BE2C (cell line): ENCODE results near the gene FAM120B.

Experiments used
- DNase-seq: peaks from one replicate; pipeline ENCODE4 v3.0.0-alpha.2; 2020
- H3K27me3 ChIP-seq: fragments of 250-450 bp; sonication (Bioruptor Pico); 2 replicates; pipeline ENCODE4 v1.5.1; 2020; ENCODE audit warnings: mild to moderate bottlenecking
- H3K36me3 ChIP-seq: fragments of 250-450 bp; sonication (Bioruptor Pico); 2 replicates; pipeline ENCODE4 v1.5.1; 2020; ENCODE audit warnings: mild to moderate bottlenecking
- H3K4me1 ChIP-seq: fragments of 250-450 bp; sonication (Bioruptor Pico); 2 replicates; pipeline ENCODE4 v1.5.1; 2020
- H3K4me3 ChIP-seq: 2 replicates; pipeline ENCODE4 v1.5.1; 2011; ENCODE audit warnings: low read depth, low read length
- H3K9me3 ChIP-seq: fragments of 250-450 bp; sonication (Bioruptor Pico); 2 replicates; pipeline ENCODE4 v1.5.1; 2020
- TF ChIP-seq, protein P1 (sequence below): IDR thresholded peaks from 2 replicates; pipeline ENCODE4 v1.5.1; 2012; ENCODE audit warnings: mild to moderate bottlenecking, low read depth, low read length

Gene FAM120B

GRCh38 chr6:170448317-170448716 lies 141.8 kb downstream of the FAM120B start:
- H3K4me3 ChIP-seq = no peak overlapping the region
- H3K27me3 ChIP-seq = no peaks in the 10 kb centered on the region
- TF ChIP-seq, protein P1, sequence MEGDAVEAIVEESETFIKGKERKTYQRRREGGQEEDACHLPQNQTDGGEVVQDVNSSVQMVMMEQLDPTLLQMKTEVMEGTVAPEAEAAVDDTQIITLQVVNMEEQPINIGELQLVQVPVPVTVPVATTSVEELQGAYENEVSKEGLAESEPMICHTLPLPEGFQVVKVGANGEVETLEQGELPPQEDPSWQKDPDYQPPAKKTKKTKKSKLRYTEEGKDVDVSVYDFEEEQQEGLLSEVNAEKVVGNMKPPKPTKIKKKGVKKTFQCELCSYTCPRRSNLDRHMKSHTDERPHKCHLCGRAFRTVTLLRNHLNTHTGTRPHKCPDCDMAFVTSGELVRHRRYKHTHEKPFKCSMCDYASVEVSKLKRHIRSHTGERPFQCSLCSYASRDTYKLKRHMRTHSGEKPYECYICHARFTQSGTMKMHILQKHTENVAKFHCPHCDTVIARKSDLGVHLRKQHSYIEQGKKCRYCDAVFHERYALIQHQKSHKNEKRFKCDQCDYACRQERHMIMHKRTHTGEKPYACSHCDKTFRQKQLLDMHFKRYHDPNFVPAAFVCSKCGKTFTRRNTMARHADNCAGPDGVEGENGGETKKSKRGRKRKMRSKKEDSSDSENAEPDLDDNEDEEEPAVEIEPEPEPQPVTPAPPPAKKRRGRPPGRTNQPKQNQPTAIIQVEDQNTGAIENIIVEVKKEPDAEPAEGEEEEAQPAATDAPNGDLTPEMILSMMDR = no peak
- no peaks in the 10 kb centered on the region for H3K9me3 ChIP-seq
- no peaks in the 10 kb centered on the region for H3K36me3 ChIP-seq
- DNase-seq = no peak
- no peaks in the 10 kb centered on the region for H3K4me1 ChIP-seq

DNA sequence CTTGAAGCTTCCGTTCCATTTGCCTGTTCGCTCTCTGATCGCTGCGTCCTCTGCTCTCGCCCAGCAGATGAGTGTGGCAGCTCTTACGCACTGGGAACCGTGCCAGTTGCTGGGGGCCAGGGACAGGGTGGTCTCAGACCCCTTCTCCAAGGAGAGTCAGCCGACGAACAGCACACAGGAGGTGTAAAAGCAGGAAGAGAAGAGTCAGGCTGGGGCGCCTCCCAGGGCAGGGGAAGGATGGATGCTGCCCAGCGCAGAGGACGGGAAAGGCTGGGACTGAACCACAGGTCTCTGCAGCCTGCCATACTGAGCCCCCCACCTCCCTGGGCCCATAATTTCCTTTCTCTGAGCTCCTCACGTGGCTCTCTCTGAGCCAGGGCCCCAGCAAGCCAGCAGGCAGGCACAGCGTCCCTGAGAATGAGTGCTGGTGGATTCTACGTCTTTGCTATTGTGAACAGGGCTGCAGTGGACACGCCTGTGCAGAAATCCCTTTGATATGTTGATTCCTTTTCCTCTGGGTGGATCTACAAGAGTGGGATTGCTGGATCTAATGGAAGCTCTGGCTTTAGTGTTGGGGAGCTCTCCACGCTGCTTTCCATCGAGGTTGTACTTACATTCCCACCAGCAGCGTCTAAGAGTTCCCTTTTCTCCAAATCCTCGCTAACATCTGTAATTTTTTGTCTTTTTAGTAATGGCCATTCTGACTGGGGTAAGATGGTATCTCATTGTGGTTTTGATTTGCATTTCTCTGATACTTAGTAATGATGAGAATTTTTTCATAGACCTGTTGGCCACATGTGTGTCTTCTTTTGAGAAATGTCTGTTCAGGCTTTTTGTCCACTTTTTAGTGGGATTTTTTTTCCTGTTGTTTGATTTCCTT lies 142.4 kb downstream of the FAM120B start:
- Histone ChIP-seq H3K4me1 (no peaks in the 10 kb centered on the region), H3K4me3 (no peak overlapping the region), H3K27me3 (no peaks in the 10 kb centered on the region), H3K9me3 (no peaks in the 10 kb centered on the region), H3K36me3 (no peaks in the 10 kb centered on the region)
- TF ChIP-seq, protein P1 = no peak
- no peak for DNase-seq

GRCh38 chr6:170449835-170450753 lies 143.5 kb downstream of the FAM120B start:
- TF ChIP-seq, protein P1 = no peak
- H3K36me3 ChIP-seq = no peaks in the 10 kb centered on the region
- H3K4me3 ChIP-seq = no peak overlapping the region
- H3K9me3 ChIP-seq = no peaks in the 10 kb centered on the region
- no peaks in the 10 kb centered on the region for H3K4me1 ChIP-seq
- DNase-seq = no peak
- H3K27me3 ChIP-seq = no peaks in the 10 kb centered on the region

- Histone ChIP-seq H3K27me3 (no peaks in the 10 kb centered on the region), H3K36me3 (no peaks in the 10 kb centered on the region), H3K4me1 (no peaks in the 10 kb centered on the region), H3K9me3 (no peaks in the 10 kb centered on the region), H3K4me3 (no peak overlapping the region)
- DNase-seq = no peak
- TF ChIP-seq, protein P1 = no peak
Observed at GRCh38 chr6:170450916-170451761, 144.6 kb downstream of the FAM120B start.

GRCh38 chr6:170451762-170452651 lies 145.4 kb downstream of the FAM120B start:
- H3K4me1 ChIP-seq = no peaks in the 10 kb centered on the region
- H3K9me3 ChIP-seq = no peaks in the 10 kb centered on the region
- no peak for DNase-seq
- TF ChIP-seq, protein P1 = no peak
- H3K4me3 ChIP-seq = no peak overlapping the region
- H3K36me3 ChIP-seq = no peaks in the 10 kb centered on the region
- H3K27me3 ChIP-seq = no peaks in the 10 kb centered on the region
